H9 (cell line): ENCODE data around the gene FRMPD3. TPM values are rescaled to one million over a fixed set of nuclear protein-coding genes. Genes with fewer than 3 reads are reported as not detected.

Experiments
- DNase-seq: peaks from one replicate; pipeline ENCODE4 v3.0.0-alpha.2; 2017
- H2AFZ ChIP-seq: one replicate; pipeline ENCODE4 v1.6.1; 2013; ENCODE audit warnings: mild to moderate bottlenecking, low read length, control low read depth, moderate library complexity
- H2AK5ac ChIP-seq: 2 replicates; pipeline ENCODE4 v1.6.1; 2013; ENCODE audit warnings: low read length, control low read depth, mixed read lengths; ENCODE audit not compliant: insufficient read length
- H2BK120ac ChIP-seq: one replicate; pipeline ENCODE4 v1.6.1; 2013; ENCODE audit warnings: low read depth, mild to moderate bottlenecking, low read length, control low read depth, inconsistent platforms; ENCODE audit not compliant: poor library complexity, severe bottlenecking
- H2BK12ac ChIP-seq: 2 replicates; pipeline ENCODE4 v1.6.1; 2013; ENCODE audit warnings: low read length, control low read depth, mixed read lengths, low read depth; ENCODE audit not compliant: insufficient read length
- H2BK15ac ChIP-seq: 2 replicates; pipeline ENCODE4 v1.6.1; 2013; ENCODE audit warnings: low read depth, low read length, control low read depth
- H2BK20ac ChIP-seq: one replicate; pipeline ENCODE4 v1.6.1; 2013; ENCODE audit warnings: low read depth, mild to moderate bottlenecking, low read length, control low read depth, inconsistent platforms; ENCODE audit not compliant: poor library complexity, severe bottlenecking
- H2BK5ac ChIP-seq: 2 replicates; pipeline ENCODE4 v1.6.1; 2013; ENCODE audit warnings: low read length, control low read depth, mixed read lengths; ENCODE audit not compliant: insufficient read length
- H3K14ac ChIP-seq: 2 replicates; pipeline ENCODE4 v1.6.1; 2013; ENCODE audit warnings: low read length, control low read depth; ENCODE audit not compliant: insufficient read depth
- H3K18ac ChIP-seq: 2 replicates; pipeline ENCODE4 v1.6.1; 2013; ENCODE audit warnings: low read depth, mild to moderate bottlenecking, mixed read lengths, low read length, control low read depth; ENCODE audit not compliant: insufficient read length
- H3K23ac ChIP-seq: 2 replicates; pipeline ENCODE4 v1.6.1; 2013; ENCODE audit warnings: low read length, control low read depth, mixed read lengths, low read depth; ENCODE audit not compliant: insufficient read length
- H3K23me2 ChIP-seq: 2 replicates; pipeline ENCODE4 v1.6.1; 2013; ENCODE audit warnings: low read depth, mild to moderate bottlenecking, mixed read lengths, low read length, control low read depth; ENCODE audit not compliant: insufficient read length, poor library complexity, severe bottlenecking
- H3K27ac ChIP-seq: 2 replicates; pipeline ENCODE4 v1.5.1; 2013; ENCODE audit warnings: low read length, control low read depth, mixed read lengths, low read depth; ENCODE audit not compliant: insufficient read length
- H3K27me3 ChIP-seq: 2 replicates; pipeline ENCODE4 v1.6.1; 2013; ENCODE audit warnings: low read length, control low read depth, inconsistent platforms; ENCODE audit not compliant: insufficient read depth
- H3K4ac ChIP-seq: 2 replicates; pipeline ENCODE4 v1.6.1; 2013; ENCODE audit warnings: low read depth, mild to moderate bottlenecking, control low read depth, inconsistent platforms, low read length, moderate library complexity
- H3K4me1 ChIP-seq: 2 replicates; pipeline ENCODE4 v1.6.1; 2013; ENCODE audit warnings: low read length, control low read depth, inconsistent platforms; ENCODE audit not compliant: insufficient read depth
- H3K4me2 ChIP-seq: 2 replicates; pipeline ENCODE4 v1.6.1; 2013; ENCODE audit warnings: low read length, control low read depth, mixed read lengths; ENCODE audit not compliant: insufficient read length, insufficient read depth
- H3K56ac ChIP-seq: 2 replicates; pipeline ENCODE4 v1.6.1; 2013; ENCODE audit warnings: low read depth, mild to moderate bottlenecking, mixed read lengths, low read length, control low read depth; ENCODE audit not compliant: insufficient read length
- H3K79me1 ChIP-seq: 2 replicates; pipeline ENCODE4 v1.6.1; 2013; ENCODE audit warnings: low read depth, mild to moderate bottlenecking, moderate library complexity, low read length, control low read depth, inconsistent platforms; ENCODE audit not compliant: insufficient read depth, poor library complexity, severe bottlenecking
- H3K79me2 ChIP-seq: 2 replicates; pipeline ENCODE4 v1.6.1; 2013; ENCODE audit warnings: low read length, control low read depth, inconsistent platforms; ENCODE audit not compliant: insufficient read depth
- H3K9ac ChIP-seq: 2 replicates; pipeline ENCODE4 v1.6.1; 2013; ENCODE audit warnings: low read length, control low read depth, mixed read lengths; ENCODE audit not compliant: insufficient read length; ENCODE audit errors: extremely low read depth
- H3K9me3 ChIP-seq: one replicate; pipeline ENCODE4 v1.6.1; 2013; ENCODE audit warnings: low read depth, low read length, inconsistent platforms; ENCODE audit not compliant: control insufficient read depth
- H3T11ph ChIP-seq: one replicate; pipeline ENCODE4 v1.6.1; 2013; ENCODE audit warnings: mild to moderate bottlenecking, low read length, control low read depth, inconsistent platforms
- H4K20me1 ChIP-seq: one replicate; pipeline ENCODE4 v1.6.1; 2013; ENCODE audit not compliant: control insufficient read depth, insufficient read length, insufficient read depth
- H4K5ac ChIP-seq: 2 replicates; pipeline ENCODE4 v1.6.1; 2013; ENCODE audit warnings: low read depth, mild to moderate bottlenecking, mixed read lengths, low read length, control low read depth; ENCODE audit not compliant: insufficient read length
- H4K8ac ChIP-seq: replicated peaks from 2 replicates; pipeline ENCODE4 v1.6.1; 2013; ENCODE audit warnings: low read length, control low read depth, mixed read lengths, low read depth; ENCODE audit not compliant: insufficient read length
- H4K91ac ChIP-seq: 2 replicates; pipeline ENCODE4 v1.6.1; 2013; ENCODE audit warnings: low read depth, mild to moderate bottlenecking, moderate library complexity, mixed read lengths, low read length, control low read depth; ENCODE audit not compliant: insufficient read length
- H3K27ac Mint-ChIP-seq, 3 experiments: 2 replicates in 2 of 3; 3 replicates in 1 of 3; pipeline ENCODE4 v1.8.0; 2020 to 2021; ENCODE audit warnings: mixed read lengths in 3 of 3, mild to moderate bottlenecking in 1 of 3, moderate library complexity in 1 of 3
- H3K27me3 Mint-ChIP-seq: 2 replicates; pipeline ENCODE4 v1.8.0; 2021; ENCODE audit warnings: low read depth, mild to moderate bottlenecking, moderate library complexity, mixed read lengths
- H3K36me3 Mint-ChIP-seq, 3 experiments: 2 replicates in 2 of 3; 3 replicates in 1 of 3; pipeline ENCODE4 v1.8.0; 2020 to 2021; ENCODE audit warnings: low read depth in 3 of 3, mixed read lengths in 3 of 3; ENCODE audit not compliant: insufficient read depth in 1 of 3
- H3K4me1 Mint-ChIP-seq, 2 experiments: 2 replicates each; pipeline ENCODE4 v1.8.0; 2020; ENCODE audit warnings: mixed read lengths in 2 of 2
- H3K4me3 Mint-ChIP-seq, 2 experiments: 2 replicates in 1 of 2; 3 replicates in 1 of 2; pipeline ENCODE4 v1.8.0; 2020 to 2021; ENCODE audit warnings: mild to moderate bottlenecking in 2 of 2, mixed read lengths in 2 of 2, moderate library complexity in 1 of 2
- H3K9me3 Mint-ChIP-seq, 2 experiments: 2 replicates in 1 of 2; 3 replicates in 1 of 2; pipeline ENCODE4 v1.8.0; 2020; ENCODE audit warnings: mild to moderate bottlenecking in 2 of 2, mixed read lengths in 2 of 2, moderate library complexity in 1 of 2
- CTCF ChIP-seq: fragments of 200-600 bp; sonication (generic); conservative IDR thresholded peaks from 3 replicates; pipeline ENCODE4 v1.8.0; 2021; ENCODE audit warnings: antibody characterized with exemption, mild to moderate bottlenecking
- WGBS: extraction: QIAGEN DNeasy Blood & Tissue Kit; methylation state at CpG from one replicate; pipeline ENCODE4 v1.1.7; 2013; ENCODE audit warnings: missing lambda C conversion rate, low lambda C conversion rate, mixed read lengths; ENCODE audit not compliant: insufficient read length; ENCODE audit errors: extremely low coverage; 5-methylcytosine and 5-hydroxymethylcytosine counted together
- total RNA-seq: library from RNA; stranded (reverse); gene quantifications from 2 replicates; pipeline ENCODE4 v1.2.1, GENCODE V29; 2021

Gene FRMPD3
- total RNA-seq, 1 experiment from 2014 or later: 0.26 TPM

- Histone ChIP-seq H2BK20ac (no peak overlapping the region), H2BK5ac (no peak overlapping the region)
Measured at GRCh38 chrX:107470198-107470597, 20.7 kb downstream of the FRMPD3 start.

More at GRCh38 chrX:107470198-107470597, 20.7 kb downstream of the FRMPD3 start:
- no peaks in the 10 kb centered on the region for H3K79me1 ChIP-seq
- H3K27ac Mint-ChIP-seq: no peak overlapping the region
- H2AFZ ChIP-seq: no peak overlapping the region
- H3K9me3 Mint-ChIP-seq: peaks cover 0 to 21% of the 10 kb centered on the region in 2 experiments; a peak in 2 of 5 replicates
- no peaks in the 10 kb centered on the region for H3K79me2 ChIP-seq
- H3K27me3 ChIP-seq: no peaks in the 10 kb centered on the region
- H3K14ac ChIP-seq: no peak overlapping the region
- H3T11ph ChIP-seq: no peak overlapping the region
- peaks cover 10% of the 10 kb centered on the region; the same call in 1 of the 2 replicates for H3K4me1 ChIP-seq
- no peak overlapping the region for H3K23ac ChIP-seq
- peaks cover 7 to 9% of the 10 kb centered on the region in 2 experiments; a peak in 2 of 4 replicates for H3K4me1 Mint-ChIP-seq
- H3K9me3 ChIP-seq: no peaks in the 10 kb centered on the region
- no peak overlapping the region for H3K56ac ChIP-seq
- H2AK5ac ChIP-seq: no peak overlapping the region
- no peak overlapping the region for H4K5ac ChIP-seq
- no peak overlapping the region for H3K4me2 ChIP-seq
- H4K91ac ChIP-seq: no peak overlapping the region
- no peak for DNase-seq
- H3K4ac ChIP-seq: no peak overlapping the region
- H3K18ac ChIP-seq: no peak overlapping the region
- H3K36me3 Mint-ChIP-seq: 0 out of 7 replicates have a peak, but pooled peaks cover 0 to 2% (median 0%) of the 10 kb centered on the region in 3 experiments
- H4K20me1 ChIP-seq: no peaks in the 10 kb centered on the region
- no peak overlapping the region for H2BK120ac ChIP-seq
- TF ChIP-seq CTCF: no peak
- no CpG with 5 or more reads among the region's 2 CpGs for WGBS
- H3K27me3 Mint-ChIP-seq: no peaks in the 10 kb centered on the region; the same call in 1 of the 2 replicates
- H3K4me3 Mint-ChIP-seq: no peak overlapping the region
- no peak overlapping the region for H3K27ac ChIP-seq
- no peak overlapping the region for H3K9ac ChIP-seq
- H4K8ac ChIP-seq: no peak overlapping the region
- H2BK12ac ChIP-seq: no peak overlapping the region
- H3K23me2 ChIP-seq: no peaks in the 10 kb centered on the region
- H2BK15ac ChIP-seq: no peak overlapping the region
